Uterus (tissue), 2 donors: Measurements from ENCODE around the gene GALNT9.

Experiments used
- POLR2A ChIP-seq, 2 donors: fragments of 450-650 bp; IDR thresholded peaks; one replicate each; pipeline ENCODE4 v1.6.1; 2016; ENCODE audit warnings: antibody characterized with exemption in 2 of 2, mild to moderate bottlenecking in 1 of 2, moderate library complexity in 1 of 2
- TF ChIP-seq, protein P1 (sequence below), 4 experiments: fragments of 200-600 bp in 2 of 4; fragments of 450-650 bp in 2 of 4; sonication (generic) in 2 of 4; IDR thresholded peaks; one replicate each; pipeline ENCODE4 v1.5.1; 2016 to 2019; ENCODE audit warnings: antibody characterized with exemption in 4 of 4, mild to moderate bottlenecking in 2 of 4, moderate library complexity in 1 of 4

DNA sequence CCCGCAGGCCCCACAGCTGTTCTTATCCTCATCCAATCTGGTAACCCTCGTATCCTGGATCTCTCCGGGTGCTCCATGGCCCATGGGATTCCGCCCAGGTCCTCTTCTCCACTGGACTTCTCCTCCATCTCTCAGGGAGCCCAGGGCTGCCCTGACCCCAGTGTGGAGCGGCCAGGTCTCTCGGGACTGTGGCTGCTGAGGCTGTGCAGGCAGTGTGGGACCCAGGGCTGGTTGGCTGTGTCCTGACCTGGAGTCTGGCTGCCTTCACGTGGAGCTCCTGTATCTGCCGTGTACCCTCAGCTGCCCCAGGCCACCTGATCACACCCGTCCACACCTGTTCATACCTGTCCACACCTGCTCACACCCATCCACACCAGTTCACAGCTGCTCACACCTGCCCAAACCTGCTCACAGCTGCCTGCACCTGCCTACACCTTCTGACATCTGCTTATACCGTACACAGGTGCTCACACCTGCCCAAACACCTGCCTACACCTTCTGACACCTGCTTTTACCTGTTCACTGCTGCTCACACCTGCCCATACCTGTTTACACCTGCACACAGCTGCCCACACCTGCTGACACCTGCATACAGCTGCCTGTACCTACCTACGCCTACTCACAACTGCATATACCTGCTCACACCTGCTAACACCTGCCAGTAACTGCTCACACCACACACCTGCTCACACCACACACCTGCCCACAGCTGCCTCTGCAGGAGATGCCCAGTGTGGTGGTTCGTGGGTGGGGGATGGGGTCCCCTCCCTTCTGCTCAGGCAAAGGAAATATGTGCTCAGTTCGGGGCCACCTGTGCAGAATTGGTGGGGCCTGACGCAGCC is 92.2 kb downstream of the GALNT9 start:
- TF ChIP-seq POLR2A (IDR thresholded peaks at IDR 0.05) = no peak
- TF ChIP-seq, protein P1, sequence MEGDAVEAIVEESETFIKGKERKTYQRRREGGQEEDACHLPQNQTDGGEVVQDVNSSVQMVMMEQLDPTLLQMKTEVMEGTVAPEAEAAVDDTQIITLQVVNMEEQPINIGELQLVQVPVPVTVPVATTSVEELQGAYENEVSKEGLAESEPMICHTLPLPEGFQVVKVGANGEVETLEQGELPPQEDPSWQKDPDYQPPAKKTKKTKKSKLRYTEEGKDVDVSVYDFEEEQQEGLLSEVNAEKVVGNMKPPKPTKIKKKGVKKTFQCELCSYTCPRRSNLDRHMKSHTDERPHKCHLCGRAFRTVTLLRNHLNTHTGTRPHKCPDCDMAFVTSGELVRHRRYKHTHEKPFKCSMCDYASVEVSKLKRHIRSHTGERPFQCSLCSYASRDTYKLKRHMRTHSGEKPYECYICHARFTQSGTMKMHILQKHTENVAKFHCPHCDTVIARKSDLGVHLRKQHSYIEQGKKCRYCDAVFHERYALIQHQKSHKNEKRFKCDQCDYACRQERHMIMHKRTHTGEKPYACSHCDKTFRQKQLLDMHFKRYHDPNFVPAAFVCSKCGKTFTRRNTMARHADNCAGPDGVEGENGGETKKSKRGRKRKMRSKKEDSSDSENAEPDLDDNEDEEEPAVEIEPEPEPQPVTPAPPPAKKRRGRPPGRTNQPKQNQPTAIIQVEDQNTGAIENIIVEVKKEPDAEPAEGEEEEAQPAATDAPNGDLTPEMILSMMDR (IDR thresholded peaks at IDR 0.05) = no peak
